Kasumi-1 (cell line): ENCODE data around the gene PEMT.

Source experiments
- DNase-seq, 2 experiments: peaks; one replicate each; lab custom pipeline; 2025; lab: John Stamatoyannopoulos, UW

Gene PEMT

DNA sequence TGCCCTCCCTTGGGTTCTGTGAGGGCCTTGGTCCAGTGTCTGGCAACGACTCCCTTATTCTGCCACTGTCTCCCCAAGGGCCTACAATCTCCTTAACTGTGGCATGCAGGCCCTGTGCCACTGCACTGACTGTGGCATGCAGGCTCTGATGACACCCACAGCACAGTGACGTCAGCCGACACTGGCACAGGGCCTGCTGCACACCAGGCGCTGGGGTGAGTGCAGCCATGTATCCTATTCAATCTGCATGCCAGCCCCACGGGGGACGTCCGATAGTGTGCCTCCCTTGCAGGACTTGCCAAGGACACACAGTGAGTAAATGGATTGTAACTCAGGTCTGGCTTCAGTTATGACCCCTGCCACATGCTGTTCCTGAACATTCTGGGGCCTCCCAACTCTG lies 55.6 kb downstream of the PEMT start:
- no peak for DNase-seq

- DNase-seq, result no peak
Measured at GRCh38 chr17:17533901-17534441, 57.5 kb downstream of the PEMT start.

- no peak for DNase-seq
Measured at GRCh38 chr17:17532991-17533390, 58.5 kb downstream of the PEMT start.

GRCh38 chr17:17531156-17531555 lies 60.4 kb downstream of the PEMT start:
- DNase-seq, result no peak

GRCh38 chr17:17528696-17529652 lies 62.5 kb downstream of the PEMT start:
- no peak for DNase-seq

- no peak for DNase-seq
Measured at GRCh38 chr17:17527956-17528500, 63.5 kb downstream of the PEMT start.

GRCh38 chr17:17527534-17527933 lies 64.0 kb downstream of the PEMT start:
- no peak for DNase-seq

- no peak for DNase-seq
Measured at GRCh38 chr17:17526369-17526768, 65.1 kb downstream of the PEMT start.

DNA sequence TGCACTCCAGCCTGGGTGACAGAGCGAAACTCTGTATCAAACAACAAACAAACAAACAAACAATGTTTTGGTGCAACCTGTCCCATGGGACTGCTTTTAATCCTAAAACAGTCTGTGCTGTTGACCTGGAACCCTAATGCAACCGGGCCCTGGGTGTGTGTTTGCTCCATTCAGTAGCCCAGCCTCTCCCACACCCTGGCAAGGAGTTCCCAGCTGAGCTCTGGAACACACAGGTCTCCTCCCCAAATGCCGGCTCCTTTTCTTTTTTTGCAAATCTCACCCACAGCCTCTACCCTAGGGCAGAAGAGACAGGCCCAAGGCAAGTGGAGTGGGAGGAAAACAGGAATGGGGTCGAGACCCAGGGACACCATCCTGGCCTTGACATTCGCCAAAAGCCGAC lies 65.6 kb downstream of the PEMT start:
- DNase-seq, result no peak

DNA sequence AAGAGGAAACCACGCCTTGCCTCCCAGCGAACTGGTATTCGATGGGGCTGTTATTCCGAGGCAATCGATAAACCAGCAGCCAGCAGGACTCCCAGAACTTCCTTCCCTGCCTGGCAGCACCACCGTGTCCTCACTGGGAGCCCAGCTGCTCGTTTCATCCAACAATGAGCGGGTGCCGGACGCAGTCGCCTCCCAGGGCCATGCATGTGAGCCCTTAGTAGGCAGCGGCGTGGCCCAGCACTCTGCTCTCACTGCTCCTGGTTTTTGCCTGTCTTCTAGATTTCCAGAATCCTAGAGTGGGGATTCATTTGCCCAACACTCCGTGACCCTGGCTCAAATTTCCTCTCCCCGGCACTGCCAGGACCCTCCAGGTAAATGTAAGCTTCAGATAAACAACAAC lies 66.2 kb downstream of the PEMT start:
- DNase-seq, result no peak

DNA sequence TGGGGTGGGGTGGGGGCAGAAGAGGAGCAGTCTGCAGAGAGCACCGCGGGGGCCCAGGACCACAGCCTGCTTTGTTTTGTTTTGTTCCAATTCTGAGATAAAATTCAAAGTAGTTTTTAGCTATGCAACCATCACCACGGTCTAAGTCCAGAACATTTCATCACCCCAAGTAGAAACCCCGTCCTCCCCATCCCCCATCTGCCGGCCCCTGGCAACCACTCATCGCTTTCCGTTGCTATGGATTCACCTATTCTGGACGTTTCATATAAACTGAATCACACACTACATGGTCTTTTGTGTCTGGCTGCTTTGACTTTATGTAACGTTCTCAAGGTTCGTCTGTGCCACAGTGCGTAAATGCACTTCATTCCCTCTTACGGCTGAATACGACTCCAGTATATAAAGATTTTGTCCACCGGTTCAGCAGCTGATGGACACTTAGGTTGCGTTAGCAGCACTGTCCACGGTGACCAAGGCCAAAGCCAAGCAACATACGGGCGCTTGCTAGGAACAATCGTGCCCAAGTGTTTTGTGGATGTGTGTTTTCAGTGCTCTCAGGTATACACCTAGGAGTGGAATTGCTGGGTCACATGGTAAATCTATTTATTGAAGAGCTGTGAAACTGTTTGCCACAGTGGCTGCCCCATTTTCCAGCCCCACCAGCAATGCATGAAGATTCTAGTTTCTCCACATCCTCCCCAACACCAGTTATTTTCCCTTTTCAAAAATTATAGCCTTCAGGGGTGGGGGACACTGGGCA lies 67.6 kb downstream of the PEMT start:
- DNase-seq, result no peak

DNA sequence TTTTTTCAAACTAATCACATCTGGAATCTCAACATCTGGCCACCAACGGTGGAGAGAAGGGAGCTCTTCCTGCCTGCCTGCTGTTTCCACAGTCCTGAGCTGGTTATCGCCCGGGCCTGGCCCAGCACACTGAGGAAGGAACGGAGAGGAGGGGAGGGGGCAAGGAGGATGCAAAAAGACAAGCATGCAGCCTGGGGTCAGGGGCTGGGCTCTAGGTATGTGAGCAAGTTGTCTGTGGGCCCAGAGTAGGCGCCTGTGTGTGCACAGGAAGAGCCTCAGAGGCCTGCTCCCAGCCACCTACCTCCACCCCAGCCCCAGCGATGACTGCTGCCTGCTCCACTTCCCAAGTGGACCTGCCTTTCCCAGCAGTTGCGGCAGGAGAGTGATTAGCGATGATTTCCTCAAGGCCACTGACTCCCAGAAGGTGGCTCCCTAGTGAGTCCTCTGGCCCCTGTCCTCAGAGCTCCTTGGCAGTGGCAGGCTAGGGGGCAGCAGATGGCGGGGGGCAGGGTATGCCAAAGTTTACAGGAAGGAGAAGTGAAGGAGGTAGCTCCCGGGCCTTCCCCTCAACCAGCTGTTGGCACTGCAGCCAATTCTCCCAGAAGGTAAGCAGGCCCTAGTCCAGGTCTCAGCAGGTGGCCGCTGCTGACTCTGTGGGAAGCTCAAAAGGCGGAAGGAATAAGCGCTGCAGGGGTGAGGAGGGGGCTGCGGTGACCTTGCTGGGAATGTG lies 68.3 kb downstream of the PEMT start:
- DNase-seq, result no peak

GRCh38 chr17:17520599-17521232 lies 70.8 kb downstream of the PEMT start:
- no peak for DNase-seq

GRCh38 chr17:17519886-17520285 lies 71.6 kb downstream of the PEMT start:
- DNase-seq, result no peak

GRCh38 chr17:17518951-17519350 lies 72.6 kb downstream of the PEMT start:
- no peak for DNase-seq

DNA sequence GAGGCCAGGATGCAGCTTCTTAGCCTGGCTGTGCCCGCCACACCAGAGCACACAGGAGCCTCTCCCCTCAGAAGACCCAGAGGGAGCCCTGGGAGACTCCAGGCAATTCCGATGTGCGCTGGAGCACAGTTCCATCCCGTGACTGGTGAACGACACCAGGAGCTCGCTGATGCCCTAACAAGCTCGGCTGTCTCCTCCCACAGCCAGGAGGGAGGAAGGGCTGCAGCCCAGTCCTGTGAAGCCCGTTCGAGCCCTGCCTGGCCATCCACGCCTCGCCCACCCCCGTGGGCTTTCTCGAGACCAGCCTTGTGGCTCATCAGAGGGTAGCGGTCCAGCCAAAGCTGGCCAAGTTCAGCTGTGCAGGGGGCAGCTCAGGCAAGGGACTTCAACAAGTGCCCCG lies 73.5 kb downstream of the PEMT start:
- no peak for DNase-seq

GRCh38 chr17:17516941-17517720 lies 74.4 kb downstream of the PEMT start:
- DNase-seq, result no peak

- no peak for DNase-seq
Measured at GRCh38 chr17:17515934-17516930, 75.3 kb downstream of the PEMT start.
